ENCODE measurements around the gene PRUNE2.

- TF ChIP-seq TAF9B (IDR thresholded peaks at IDR 0.05; ENCODE audit: partially characterized antibody) (no peak), ZNF79 (CRISPR knock-in tag; IDR thresholded peaks at IDR 0.05; ENCODE audit: low read depth) (no peak), CTCF (IDR thresholded peaks at IDR 0.05 in 2 of 3, conservative IDR thresholded peaks at IDR 0.05 in 1 of 3; ENCODE audit: insufficient read depth in 2 of 3, low read depth in 1 of 3, low read length in 3 of 3) (no peak), POU5F1 (IDR thresholded peaks at IDR 0.05; ENCODE audit: borderline replicate concordance, low read depth, low read length, partially characterized antibody) (no peak), GTF2F1 (IDR thresholded peaks at IDR 0.05; ENCODE audit: low read depth, low read length) (no peak), POLR2AphosphoS5 (IDR thresholded peaks at IDR 0.05; ENCODE audit: control insufficient read depth, insufficient read depth, low read depth, low read length) (no peak), ZNF778 (CRISPR knock-in tag; IDR thresholded peaks at IDR 0.05) (no peak), SRSF1 (IDR thresholded peaks at IDR 0.05; ENCODE audit: low read depth, low read length) (no peak), CREM (IDR thresholded peaks at IDR 0.05; ENCODE audit: low read depth) (no peak), STAT5B (CRISPR knock-in tag; IDR thresholded peaks at IDR 0.05) (no peak), ZC3H4 (CRISPR knock-in tag; IDR thresholded peaks at IDR 0.05; ENCODE audit: borderline replicate concordance) (no peak), RFX5 (IDR thresholded peaks at IDR 0.05; ENCODE audit: low read depth, low read length) (no peak), ZBTB8A (IDR thresholded peaks at IDR 0.05; ENCODE audit: partially characterized antibody) (no peak)
Observed at GRCh38 chr9:76624391-76625048, 281.4 kb downstream of the PRUNE2 start.

Data from K562 (cell line).